GM18499 (cell line): ENCODE results near the gene ARL8A.
"Not testable (repeated sequence)": the region's sequence is repeated elsewhere in the genome, so short reads cannot be mapped to it uniquely, and the experiment has no call there.

Source experiments
- ATAC-seq: cut with Tn5 transposase; IDR thresholded peaks from one replicate; pipeline ENCODE4 v1.9.1; 2021; ENCODE audit warnings: moderate number of reproducible peaks; ENCODE audit not compliant: insufficient read depth, unreplicated experiment

ARL8A gene

GRCh38 chr1:202123336-202123813 lies 21.2 kb downstream of the ARL8A start:
- no peak for ATAC-seq

- no peak for ATAC-seq
Measured at GRCh38 chr1:202122639-202123335, 21.8 kb downstream of the ARL8A start, which contains the start of gene GPR37L1. TSS of gene GPR37L1 (plus strand) at chr1:202122917. CDS start at chr1:202122964, 47 bp downstream.

GRCh38 chr1:202121006-202121405 lies 23.5 kb downstream of the ARL8A start:
- ATAC-seq: no peak

GRCh38 chr1:202117898-202118371 lies 26.6 kb downstream of the ARL8A start:
- ATAC-seq: no peak

GRCh38 chr1:202116287-202116686 lies 28.2 kb downstream of the ARL8A start:
- ATAC-seq: no peak

GRCh38 chr1:202113690-202114300 lies 30.7 kb downstream of the ARL8A start:
- no peak for ATAC-seq

- ATAC-seq: no peak
Measured at GRCh38 chr1:202112859-202113689, 31.5 kb downstream of the ARL8A start.

- not testable (repeated sequence) for ATAC-seq
Measured at GRCh38 chr1:202111589-202111988, 32.9 kb downstream of the ARL8A start.

- ATAC-seq: no peak
Measured at GRCh38 chr1:202110977-202111376, 33.6 kb downstream of the ARL8A start.

GRCh38 chr1:202107801-202108731 lies 36.5 kb downstream of the ARL8A start:
- ATAC-seq: no peak

- ATAC-seq: no peak
Measured at GRCh38 chr1:202107321-202107761, 37.2 kb downstream of the ARL8A start.

- no peak for ATAC-seq
Measured at GRCh38 chr1:202106340-202107254, 37.9 kb downstream of the ARL8A start.

- no peak for ATAC-seq
Measured at GRCh38 chr1:202105571-202106339, 38.8 kb downstream of the ARL8A start.

GRCh38 chr1:202104073-202104472 lies 40.5 kb downstream of the ARL8A start:
- ATAC-seq: no peak

GRCh38 chr1:202101184-202101583 lies 43.4 kb downstream of the ARL8A start:
- ATAC-seq: no peak

- no peak for ATAC-seq
Measured at GRCh38 chr1:202093858-202094257, 50.7 kb downstream of the ARL8A start.

- ATAC-seq: no peak
Measured at GRCh38 chr1:202090994-202091393, 53.5 kb downstream of the ARL8A start.

GRCh38 chr1:202088206-202088605 lies 56.3 kb downstream of the ARL8A start:
- no peak for ATAC-seq
